ENCODE data around the gene OR52J3.
"Not testable (repeated sequence)": the region's sequence is repeated elsewhere in the genome, so short reads cannot be mapped to it uniquely, and the experiment has no call there.

The OR52J3 gene

GRCh38 chr11:5046226-5046625 is at the start of gene OR52J3:
Gene OR52J3, plus strand, starts transcription at chr11:5046526. Its CDS starts 0 bp downstream, at chr11:5046526.
- DNase-seq: no peak

- DNase-seq: no peak
Measured at GRCh38 chr11:5004424-5005274, 41.7 kb upstream of the OR52J3 start.

GRCh38 chr11:5007561-5007960 is 38.8 kb upstream of the OR52J3 start:
- DNase-seq: no peak

- no peak for DNase-seq
Measured at GRCh38 chr11:5011254-5011653, 35.1 kb upstream of the OR52J3 start.

GRCh38 chr11:5013012-5013411 is 33.3 kb upstream of the OR52J3 start:
- no peak for DNase-seq

- DNase-seq: no peak
Measured at GRCh38 chr11:5021996-5022395, 24.3 kb upstream of the OR52J3 start.

GRCh38 chr11:5036669-5037068 is 9.7 kb upstream of the OR52J3 start:
- no peak for DNase-seq

GRCh38 chr11:5037926-5038325 is 8.4 kb upstream of the OR52J3 start:
- no peak for DNase-seq

GRCh38 chr11:5038341-5038740 is 8.0 kb upstream of the OR52J3 start:
- DNase-seq: no peak

GRCh38 chr11:5040876-5041275 is 5.5 kb upstream of the OR52J3 start:
- no peak for DNase-seq

GRCh38 chr11:5042091-5042490 is 4.2 kb upstream of the OR52J3 start:
- DNase-seq: no peak

- no peak for DNase-seq
Measured at GRCh38 chr11:5043380-5043779, 2.9 kb upstream of the OR52J3 start.

- no peak for DNase-seq
Measured at GRCh38 chr11:5046754-5047330, 516 bp downstream of the OR52J3 start.

GRCh38 chr11:5058679-5059078 is 12.4 kb downstream of the OR52J3 start:
- not testable (repeated sequence) for DNase-seq

GRCh38 chr11:5059391-5059790 is 13.1 kb downstream of the OR52J3 start, which contains the start of gene OR52E2:
Gene OR52E2, minus strand, starts transcription at chr11:5059627. Its CDS starts 0 bp downstream, at chr11:5059627.
- no peak for DNase-seq

GRCh38 chr11:5065027-5065426 is 18.7 kb downstream of the OR52J3 start:
- no peak for DNase-seq

GRCh38 chr11:5069272-5069671 is 22.9 kb downstream of the OR52J3 start, which contains the start of gene OR52E1:
Gene OR52E1, plus strand, starts transcription at chr11:5069572.
- no peak for DNase-seq

- no peak for DNase-seq
Measured at GRCh38 chr11:5071799-5072198, 25.5 kb downstream of the OR52J3 start.

- no peak for DNase-seq
Measured at GRCh38 chr11:5081405-5081804, 35.1 kb downstream of the OR52J3 start.

- DNase-seq: no peak
Measured at GRCh38 chr11:5083602-5084001, 37.3 kb downstream of the OR52J3 start.

- no peak for DNase-seq
Measured at GRCh38 chr11:5088556-5088955, 42.2 kb downstream of the OR52J3 start.

GRCh38 chr11:5090668-5091067 is 44.3 kb downstream of the OR52J3 start:
- DNase-seq: no peak

- DNase-seq: no peak
Measured at GRCh38 chr11:5092821-5093585, 46.7 kb downstream of the OR52J3 start.

- no peak for DNase-seq
Measured at GRCh38 chr11:5096011-5096410, 49.7 kb downstream of the OR52J3 start.

Measured in activated naive CD4-positive, alpha-beta T cell treated with Interleukin-2 at 50 U/mL for 16 hours (primary cell).